ENCODE results near the gene C6orf52.

Gene C6orf52

DNA sequence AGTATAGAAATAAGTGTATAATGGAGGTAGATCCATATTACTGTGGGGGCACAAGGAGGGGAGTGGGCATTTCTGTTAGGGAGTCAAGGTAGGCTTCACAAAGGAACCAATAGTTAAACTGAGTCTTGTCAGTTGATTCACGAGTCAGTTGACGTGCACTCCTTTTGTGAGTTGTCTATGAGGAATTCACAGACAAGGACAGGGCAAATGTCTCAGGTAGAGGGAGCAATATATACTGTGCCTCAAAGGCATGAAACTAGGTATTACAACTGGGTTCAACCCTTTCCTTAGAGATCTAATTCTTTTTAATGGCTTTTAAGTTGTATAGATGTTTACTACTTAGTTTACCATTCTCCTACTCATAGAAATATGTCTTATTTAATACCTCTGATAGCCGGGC, 39.4 kb upstream of the C6orf52 start:
- H3K9me3 ChIP-seq, result no peaks in the 10 kb centered on the region
- H3K27ac ChIP-seq, result no peak overlapping the region
- H3K4me1 ChIP-seq (ENCODE audit: control insufficient read depth in 1 of 2, insufficient read depth in 1 of 2, low read depth in 1 of 2, low read length in 1 of 2), result no peaks in the 10 kb centered on the region
- H3K4me3 ChIP-seq (ENCODE audit: low read depth in 1 of 2, low read length in 1 of 2), result no peak overlapping the region
- TF ChIP-seq, protein P1, sequence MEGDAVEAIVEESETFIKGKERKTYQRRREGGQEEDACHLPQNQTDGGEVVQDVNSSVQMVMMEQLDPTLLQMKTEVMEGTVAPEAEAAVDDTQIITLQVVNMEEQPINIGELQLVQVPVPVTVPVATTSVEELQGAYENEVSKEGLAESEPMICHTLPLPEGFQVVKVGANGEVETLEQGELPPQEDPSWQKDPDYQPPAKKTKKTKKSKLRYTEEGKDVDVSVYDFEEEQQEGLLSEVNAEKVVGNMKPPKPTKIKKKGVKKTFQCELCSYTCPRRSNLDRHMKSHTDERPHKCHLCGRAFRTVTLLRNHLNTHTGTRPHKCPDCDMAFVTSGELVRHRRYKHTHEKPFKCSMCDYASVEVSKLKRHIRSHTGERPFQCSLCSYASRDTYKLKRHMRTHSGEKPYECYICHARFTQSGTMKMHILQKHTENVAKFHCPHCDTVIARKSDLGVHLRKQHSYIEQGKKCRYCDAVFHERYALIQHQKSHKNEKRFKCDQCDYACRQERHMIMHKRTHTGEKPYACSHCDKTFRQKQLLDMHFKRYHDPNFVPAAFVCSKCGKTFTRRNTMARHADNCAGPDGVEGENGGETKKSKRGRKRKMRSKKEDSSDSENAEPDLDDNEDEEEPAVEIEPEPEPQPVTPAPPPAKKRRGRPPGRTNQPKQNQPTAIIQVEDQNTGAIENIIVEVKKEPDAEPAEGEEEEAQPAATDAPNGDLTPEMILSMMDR (IDR thresholded peaks at IDR 0.05), result no peak
- H3K36me3 ChIP-seq, result peaks cover 8% of the 10 kb centered on the region
- no peaks in the 10 kb centered on the region for H3K27me3 ChIP-seq

DNA sequence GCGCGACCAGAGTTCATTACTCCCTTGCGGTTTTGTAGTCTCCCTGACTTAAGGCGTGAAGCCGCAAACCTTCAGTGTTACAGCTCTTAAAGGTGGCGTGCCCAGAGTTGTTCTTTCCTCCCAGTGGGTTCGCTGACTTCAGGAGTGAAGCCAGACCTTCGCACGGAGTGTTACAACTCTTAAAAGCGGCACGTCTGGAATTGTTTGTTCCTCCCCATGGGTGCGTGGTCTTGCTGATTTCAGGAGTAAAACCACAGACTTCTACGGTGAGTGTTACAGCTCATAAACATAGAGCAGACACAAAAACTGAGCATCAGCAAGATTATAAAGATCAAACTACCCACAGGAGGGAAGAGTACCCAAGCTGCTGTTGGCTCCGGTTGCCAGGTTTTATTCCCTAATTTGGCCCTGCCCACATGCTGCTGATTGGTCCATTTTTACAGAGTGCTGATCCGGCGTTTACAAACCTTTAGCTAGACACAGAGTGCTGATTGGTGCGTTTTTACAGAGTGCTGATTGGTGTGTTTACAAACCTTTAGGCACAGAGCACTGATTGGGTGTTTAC, 38.8 kb upstream of the C6orf52 start:
- Histone ChIP-seq H3K27me3 (no peaks in the 10 kb centered on the region), H3K36me3 (peaks cover 8% of the 10 kb centered on the region), H3K27ac (no peak overlapping the region), H3K4me1 (ENCODE audit: control insufficient read depth in 1 of 2, insufficient read depth in 1 of 2, low read depth in 1 of 2, low read length in 1 of 2) (no peaks in the 10 kb centered on the region), H3K4me3 (ENCODE audit: low read depth in 1 of 2, low read length in 1 of 2) (no peak overlapping the region), H3K9me3 (no peaks in the 10 kb centered on the region)
- TF ChIP-seq, protein P1 (IDR thresholded peaks at IDR 0.05), result no peak

DNA sequence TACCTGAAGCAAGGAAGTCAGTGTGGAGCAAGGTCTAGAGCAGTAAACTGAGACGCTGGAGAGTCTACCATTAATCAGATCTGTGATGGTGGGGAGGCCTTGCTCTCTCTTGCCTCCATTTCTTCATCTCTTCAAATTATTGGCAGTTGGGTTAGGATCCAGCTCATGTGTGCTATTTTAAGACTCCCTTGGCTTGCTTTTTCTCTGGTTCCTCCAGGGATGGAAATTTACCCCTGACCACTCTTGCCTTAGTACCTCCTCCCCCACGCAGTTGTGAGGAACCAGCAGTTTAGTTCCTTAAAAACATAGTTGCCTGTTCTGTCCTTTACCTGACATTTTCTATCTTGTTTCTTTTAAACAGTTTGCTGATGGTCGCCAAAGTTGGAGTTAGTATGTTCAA, 35.8 kb upstream of the C6orf52 start:
- Histone ChIP-seq H3K36me3 (peaks cover 8% of the 10 kb centered on the region), H3K4me1 (ENCODE audit: control insufficient read depth in 1 of 2, insufficient read depth in 1 of 2, low read depth in 1 of 2, low read length in 1 of 2) (no peaks in the 10 kb centered on the region), H3K4me3 (ENCODE audit: low read depth in 1 of 2, low read length in 1 of 2) (no peak overlapping the region), H3K27me3 (no peaks in the 10 kb centered on the region), H3K9me3 (no peaks in the 10 kb centered on the region), H3K27ac (no peak overlapping the region)
- TF ChIP-seq, protein P1 (IDR thresholded peaks at IDR 0.05), result no peak

DNA sequence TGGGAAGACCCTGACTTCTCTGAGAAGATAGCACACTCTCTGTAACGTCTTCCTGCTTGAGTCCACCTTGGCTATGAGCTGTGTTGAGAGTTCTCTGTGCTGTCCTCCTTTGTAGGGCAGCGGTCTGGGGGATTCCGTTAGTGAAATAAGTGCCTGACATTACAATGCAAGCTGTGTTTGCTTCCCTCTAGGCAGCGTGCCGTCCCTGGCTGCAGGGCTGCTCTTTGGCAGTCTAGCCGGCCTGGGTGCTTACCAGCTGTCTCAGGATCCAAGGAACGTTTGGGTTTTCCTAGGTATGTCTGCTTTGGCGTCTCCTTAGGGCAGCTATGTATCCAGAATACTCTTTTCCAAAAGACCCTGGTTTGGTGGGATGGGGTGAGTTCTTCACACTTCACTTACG, 31.3 kb upstream of the C6orf52 start:
- Histone ChIP-seq H3K9me3 (no peaks in the 10 kb centered on the region), H3K4me3 (ENCODE audit: low read depth in 1 of 2, low read length in 1 of 2) (no peak overlapping the region), H3K36me3 (no peaks in the 10 kb centered on the region)

DNA sequence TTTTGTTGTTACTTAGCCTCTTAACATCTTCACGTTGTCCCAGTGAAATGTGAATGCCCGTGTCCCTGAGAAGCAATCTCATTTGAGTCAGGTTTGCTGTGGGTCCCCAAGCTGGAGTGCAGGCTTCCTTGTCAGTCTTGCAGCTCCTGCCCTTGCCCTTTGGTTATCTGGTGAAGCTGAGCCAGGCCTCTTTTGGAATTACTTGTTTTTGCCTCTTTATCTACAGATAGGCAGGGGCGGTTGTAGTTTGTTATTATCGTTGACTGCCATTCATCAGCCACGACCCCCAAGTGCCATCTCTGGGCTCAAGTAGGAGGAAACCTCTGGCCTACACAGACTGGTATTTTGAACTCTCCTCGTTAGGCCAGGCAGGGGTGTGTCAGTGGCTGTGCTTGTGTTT, 30.6 kb upstream of the C6orf52 start:
- Histone ChIP-seq H3K4me1 (ENCODE audit: control insufficient read depth in 1 of 2, insufficient read depth in 1 of 2, low read depth in 1 of 2, low read length in 1 of 2) (peaks cover 12 to 24% of the 10 kb centered on the region in 2 experiments), H3K9me3 (no peaks in the 10 kb centered on the region), H3K4me3 (ENCODE audit: low read depth in 1 of 2, low read length in 1 of 2) (no peak overlapping the region), H3K27ac (no peak overlapping the region), H3K36me3 (no peaks in the 10 kb centered on the region), H3K27me3 (no peaks in the 10 kb centered on the region)
- TF ChIP-seq, protein P1 (IDR thresholded peaks at IDR 0.05), result no peak

More for the DNA sequence above, 31.3 kb upstream of the C6orf52 start:
- H3K4me1 ChIP-seq (ENCODE audit: control insufficient read depth in 1 of 2, insufficient read depth in 1 of 2, low read depth in 1 of 2, low read length in 1 of 2), result peaks cover 12 to 24% of the 10 kb centered on the region in 2 experiments
- no peaks in the 10 kb centered on the region for H3K27me3 ChIP-seq
- TF ChIP-seq, protein P1 (IDR thresholded peaks at IDR 0.05), result no peak
- no peak overlapping the region for H3K27ac ChIP-seq

DNA sequence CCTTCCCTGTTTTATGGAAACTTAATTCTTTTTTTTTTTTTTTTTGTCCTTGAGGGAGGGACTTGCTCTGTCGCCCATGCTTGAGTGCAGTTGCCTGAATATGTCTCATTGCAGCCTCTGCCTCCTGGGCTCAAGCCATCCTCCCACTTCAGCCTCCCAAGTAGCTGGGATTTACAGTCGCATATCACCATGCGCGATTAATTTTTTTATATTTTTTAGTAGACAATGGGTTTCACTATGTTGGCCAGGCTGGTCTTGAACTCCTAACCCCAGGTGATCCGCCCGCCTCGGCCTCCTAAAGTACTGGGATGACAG, 29.1 kb upstream of the C6orf52 start:
- H3K4me3 ChIP-seq (ENCODE audit: low read depth in 1 of 2, low read length in 1 of 2), result peak overlapping the region; percentile 67 to 85
- no peaks in the 10 kb centered on the region for H3K27me3 ChIP-seq
- peaks cover 12 to 24% of the 10 kb centered on the region in 2 experiments for H3K4me1 ChIP-seq (ENCODE audit: control insufficient read depth in 1 of 2, insufficient read depth in 1 of 2, low read depth in 1 of 2, low read length in 1 of 2)
- H3K9me3 ChIP-seq, result no peaks in the 10 kb centered on the region
- H3K27ac ChIP-seq, result no peak overlapping the region
- TF ChIP-seq, protein P1 (IDR thresholded peaks at IDR 0.05), result no peak
- no peaks in the 10 kb centered on the region for H3K36me3 ChIP-seq
